HTR-8/SVneo (cell line): Measurements from ENCODE around the gene SLC26A8.

Experiments used
- DNase-seq: peaks from one replicate; pipeline ENCODE4 v3.0.0; 2011; ENCODE audit warnings: low spot score, mixed read lengths; ENCODE audit not compliant: insufficient read length
- FAIRE-seq: peaks from 2 replicates; lab custom pipeline; 2011; peaks lifted over from hg19 to GRCh38; lab: Jason Lieb, UNC

The SLC26A8 gene

GRCh38 chr6:36023996-36024795 is at the start of gene SLC26A8:
Gene SLC26A8, minus strand, starts transcription at chr6:36024641. Its CDS starts 4,934 bp downstream, at chr6:36019707.
- FAIRE-seq (no peak), DNase-seq (no peak)

- no peak for FAIRE-seq
Observed at GRCh38 chr6:36073587-36073986, 49.1 kb upstream of the SLC26A8 start.

GRCh38 chr6:36072681-36073080 is 48.2 kb upstream of the SLC26A8 start:
- FAIRE-seq (no peak), DNase-seq (no peak)

More at GRCh38 chr6:36073587-36073986, 49.1 kb upstream of the SLC26A8 start:
- DNase-seq: no peak

- DNase-seq: no peak
Observed at GRCh38 chr6:36071714-36072113, 47.3 kb upstream of the SLC26A8 start.

GRCh38 chr6:36071281-36071680 is 46.8 kb upstream of the SLC26A8 start:
- no peak for DNase-seq
- no peak for FAIRE-seq

More at GRCh38 chr6:36071714-36072113, 47.3 kb upstream of the SLC26A8 start:
- FAIRE-seq: no peak

GRCh38 chr6:36070252-36070651 is 45.8 kb upstream of the SLC26A8 start:
- FAIRE-seq (no peak), DNase-seq (no peak)

- FAIRE-seq (no peak), DNase-seq (no peak)
Observed at GRCh38 chr6:36069573-36069972, 45.1 kb upstream of the SLC26A8 start.

- DNase-seq (no peak), FAIRE-seq (no peak)
Observed at GRCh38 chr6:36068586-36068985, 44.1 kb upstream of the SLC26A8 start.

GRCh38 chr6:36068012-36068392 is 43.6 kb upstream of the SLC26A8 start:
- DNase-seq: no peak
- no peak for FAIRE-seq

- FAIRE-seq: no peak
- no peak for DNase-seq
Observed at GRCh38 chr6:36067374-36068011, 43.1 kb upstream of the SLC26A8 start.

GRCh38 chr6:36066817-36067216 is 42.4 kb upstream of the SLC26A8 start:
- FAIRE-seq (no peak), DNase-seq (no peak)

GRCh38 chr6:36065916-36066315 is 41.5 kb upstream of the SLC26A8 start:
- no peak for FAIRE-seq
- DNase-seq: no peak

GRCh38 chr6:36064770-36065396 is 40.4 kb upstream of the SLC26A8 start:
- FAIRE-seq (no peak), DNase-seq (no peak)

GRCh38 chr6:36063318-36064060 is 39.0 kb upstream of the SLC26A8 start:
- DNase-seq (no peak), FAIRE-seq (no peak)

GRCh38 chr6:36062247-36062646 is 37.8 kb upstream of the SLC26A8 start:
- FAIRE-seq (no peak), DNase-seq (no peak)

GRCh38 chr6:36061236-36061635 is 36.8 kb upstream of the SLC26A8 start:
- FAIRE-seq: no peak
- no peak for DNase-seq

- FAIRE-seq (no peak), DNase-seq (no peak)
Observed at GRCh38 chr6:36056178-36056577, 31.7 kb upstream of the SLC26A8 start.

- DNase-seq (no peak), FAIRE-seq (no peak)
Observed at GRCh38 chr6:36054956-36055355, 30.5 kb upstream of the SLC26A8 start.

GRCh38 chr6:36054415-36054814 is 30.0 kb upstream of the SLC26A8 start:
- DNase-seq (no peak), FAIRE-seq (no peak)

- DNase-seq (no peak), FAIRE-seq (no peak)
Observed at GRCh38 chr6:36053878-36054277, 29.4 kb upstream of the SLC26A8 start.
